ENCODE results near the gene CBLB. TPM values are rescaled to one million over a fixed set of nuclear protein-coding genes. Genes with fewer than 3 reads are reported as not detected.
A peak's percentile ranks its signal among the peaks of the same experiment; 100 is the strongest.

The CBLB gene
- total and polyA plus RNA-seq, 9 of the 15 experiments (the other 6 are each of a cell fraction or from before 2014, with no cell fraction given) = 1.8 to 8.1 (median 5.3) TPM

GRCh38 chr3:105614288-105615030 lies 254.4 kb downstream of the CBLB start (continued):
- TF ChIP-seq BRF2 (IDR thresholded peaks at IDR 0.05; ENCODE audit: borderline replicate concordance, insufficient read depth, insufficient read length) (no peak), SOX6 (IDR thresholded peaks at IDR 0.05) (peak; percentile 91), EP300 (IDR thresholded peaks at IDR 0.05; ENCODE audit: low read length) (peak; percentile 97), USF2 (CRISPR knock-in tag; IDR thresholded peaks at IDR 0.05) (peak; percentile 80), ZMIZ1 (IDR thresholded peaks at IDR 0.05; ENCODE audit: low read depth in 2 of 2, low read length in 2 of 2) (peak in 1 of 2 experiments; percentile 94; a peak in 2 of 4 replicates), SIRT6 (IDR thresholded peaks at IDR 0.05; ENCODE audit: low read depth, low read length) (no peak), ZNF3 (CRISPR knock-in tag; IDR thresholded peaks at IDR 0.05) (no peak), CBX5 (IDR thresholded peaks at IDR 0.05; ENCODE audit: borderline replicate concordance, low read depth) (no peak), CREM (IDR thresholded peaks at IDR 0.05; ENCODE audit: low read depth) (peak; percentile 79), TBL1XR1 (IDR thresholded peaks at IDR 0.05; ENCODE audit: low read length in 2 of 2) (peak; percentile 69 to 92; a peak in 2 of 4 replicates), DPF2 (IDR thresholded peaks at IDR 0.05) (peak; percentile 96), ELF1 (tag; IDR thresholded peaks at IDR 0.05) (peak; percentile 77), ZBTB43 (CRISPR knock-in tag; IDR thresholded peaks at IDR 0.05) (no peak), CAMTA2 (CRISPR knock-in tag; conservative IDR thresholded peaks at IDR 0.05) (no peak), KLF13 (tag; IDR thresholded peaks at IDR 0.05; ENCODE audit: borderline replicate concordance, low read depth) (no peak), KLF16 (IDR thresholded peaks at IDR 0.05) (peak; percentile 94), ZNF384 (IDR thresholded peaks at IDR 0.05; ENCODE audit: low read depth, low read length) (no peak), SMARCE1 (IDR thresholded peaks at IDR 0.05) (peak; percentile 92), PTRF (tag; IDR thresholded peaks at IDR 0.05) (no peak), KDM4B (IDR thresholded peaks at IDR 0.05; ENCODE audit: borderline replicate concordance in 2 of 2, low read depth in 1 of 2) (no peak), ZBTB8A (IDR thresholded peaks at IDR 0.05; ENCODE audit: partially characterized antibody) (no peak), EWSR1 (IDR thresholded peaks at IDR 0.05; ENCODE audit: borderline replicate concordance, low read depth, partially characterized antibody) (no peak)

Measured in K562 (cell line).